NCI-H187 (cell line): Measurements from ENCODE around the gene CNIH1.
A peak's percentile ranks its signal among the peaks of the same experiment; 100 is the strongest.

Experiments used
- DNase-seq, 2 experiments: peaks; one replicate each; lab custom pipeline; 2025; lab: John Stamatoyannopoulos, UW

Gene CNIH1

DNA sequence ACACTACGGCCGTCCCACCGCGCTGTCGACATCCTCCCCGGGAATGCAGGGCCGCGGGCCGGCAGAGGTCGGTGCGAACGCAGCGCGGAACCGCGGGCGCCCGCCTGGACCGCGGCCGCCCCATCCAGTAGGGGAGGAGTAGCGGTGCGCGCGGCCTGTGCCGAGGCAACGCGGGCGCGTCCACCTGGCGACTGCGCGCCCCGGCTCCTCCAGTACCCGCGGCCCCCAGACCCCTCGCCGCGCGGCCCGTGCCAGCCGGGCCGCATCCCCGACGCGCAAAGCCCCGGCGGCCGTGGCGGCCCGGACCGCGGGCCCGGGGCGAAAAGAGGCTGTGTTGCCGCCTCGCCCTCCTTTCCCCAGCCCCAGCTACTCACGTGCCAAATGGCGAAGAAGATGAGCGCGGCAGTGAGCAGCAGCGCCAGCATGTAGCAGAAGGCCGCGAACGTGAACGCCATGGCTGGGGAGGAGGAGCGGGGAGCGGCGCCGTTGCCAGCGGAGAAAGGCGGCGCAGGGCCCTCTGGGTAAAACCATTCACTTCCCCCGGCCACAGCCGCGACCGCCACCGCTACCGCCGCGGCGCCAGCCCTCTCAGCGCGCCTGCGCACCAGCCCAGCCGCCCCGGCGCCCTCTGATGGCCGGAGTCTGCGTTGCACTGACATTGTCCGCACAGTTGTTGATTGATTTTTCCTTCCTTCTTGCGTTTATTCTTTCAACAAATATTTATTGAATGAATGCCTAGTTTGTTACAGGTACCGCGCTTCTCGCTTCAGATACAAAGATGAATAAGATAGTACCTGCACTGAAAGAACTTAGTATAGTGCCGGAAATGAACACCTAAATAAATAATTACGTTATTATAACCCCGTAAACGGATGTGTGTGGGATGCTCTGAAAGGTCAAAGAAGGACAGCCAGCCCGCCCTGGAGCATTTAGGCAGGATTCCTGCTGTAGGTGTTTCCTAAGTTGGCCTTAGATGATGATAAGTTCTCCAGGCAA lies at the start of gene CNIH1:
CNIH1 (minus strand) TSS at position 502 of the 996 bp plus-strand sequence; CDS start at position 455, 47 bp downstream.
- DNase-seq, result peak; percentile 90 to 94

GRCh38 chr14:54490445-54491175 lies 49.4 kb upstream of the CNIH1 start:
- no peak for DNase-seq

GRCh38 chr14:54489731-54490444 lies 48.7 kb upstream of the CNIH1 start:
- DNase-seq, result no peak

DNA sequence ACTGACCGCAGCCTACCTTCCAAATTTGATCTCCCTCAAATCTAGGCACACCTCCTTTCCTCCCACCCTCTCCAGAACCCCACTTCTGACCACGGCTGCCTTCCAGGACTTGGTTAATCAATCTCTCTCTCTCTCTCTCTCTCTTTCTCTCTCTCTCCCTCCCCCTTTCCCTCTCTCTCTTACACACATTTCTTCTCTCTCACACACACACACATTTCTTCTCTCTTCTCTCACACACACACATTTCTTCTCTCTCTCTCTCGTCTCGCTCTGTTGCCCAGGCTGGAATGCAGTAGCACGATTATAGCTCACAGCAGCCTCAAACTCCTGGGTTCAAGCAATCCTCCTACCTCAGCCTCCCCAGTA lies 48.1 kb upstream of the CNIH1 start:
- no peak for DNase-seq

GRCh38 chr14:54488646-54489317 lies 47.6 kb upstream of the CNIH1 start, which contains the start of gene GMFB:
Gene GMFB, minus strand, starts transcription at chr14:54488980. Its CDS starts 53 bp downstream, at chr14:54488927.
- peak; percentile 66 to 81 for DNase-seq

GRCh38 chr14:54488318-54488645 lies 47.1 kb upstream of the CNIH1 start:
- DNase-seq, result no peak

DNA sequence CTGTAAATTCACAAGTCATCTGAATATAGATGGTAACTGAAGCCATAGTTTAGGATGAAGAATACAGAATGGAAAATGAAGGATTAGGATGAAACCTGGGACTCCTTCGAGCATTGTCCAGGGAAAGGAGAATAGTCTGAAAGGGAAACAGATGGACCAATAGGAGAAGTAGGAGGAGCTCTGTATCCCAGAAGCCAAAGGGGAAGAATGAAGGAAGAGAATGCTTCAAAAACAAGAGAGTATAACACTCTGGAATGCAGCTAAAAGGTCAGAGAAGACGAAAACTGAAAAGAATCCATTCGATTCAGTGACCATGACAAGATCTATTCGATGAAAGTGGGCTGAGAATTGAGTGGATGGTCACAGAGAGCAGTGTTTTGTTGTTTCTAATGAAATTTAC lies 46.6 kb upstream of the CNIH1 start:
- DNase-seq, result no peak

DNA sequence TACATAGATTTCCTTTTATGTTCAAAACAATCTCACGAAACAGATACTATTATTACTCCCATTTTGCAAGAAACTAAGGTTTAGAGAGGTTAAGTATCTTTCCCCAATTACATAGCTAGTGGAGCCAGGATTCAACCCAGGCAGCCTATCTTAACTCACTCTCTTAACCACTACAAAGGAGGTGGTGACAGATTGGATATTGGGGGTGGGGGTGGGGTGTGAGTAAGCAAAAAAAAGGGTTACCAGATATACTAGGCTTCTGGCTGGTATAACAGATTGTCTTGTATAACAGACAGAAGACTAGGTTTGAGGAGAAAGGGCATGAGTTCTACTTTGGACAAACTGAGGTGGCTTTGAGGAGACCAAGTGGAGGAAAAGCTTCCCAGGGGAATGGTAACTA lies 45.5 kb upstream of the CNIH1 start:
- DNase-seq, result no peak

DNA sequence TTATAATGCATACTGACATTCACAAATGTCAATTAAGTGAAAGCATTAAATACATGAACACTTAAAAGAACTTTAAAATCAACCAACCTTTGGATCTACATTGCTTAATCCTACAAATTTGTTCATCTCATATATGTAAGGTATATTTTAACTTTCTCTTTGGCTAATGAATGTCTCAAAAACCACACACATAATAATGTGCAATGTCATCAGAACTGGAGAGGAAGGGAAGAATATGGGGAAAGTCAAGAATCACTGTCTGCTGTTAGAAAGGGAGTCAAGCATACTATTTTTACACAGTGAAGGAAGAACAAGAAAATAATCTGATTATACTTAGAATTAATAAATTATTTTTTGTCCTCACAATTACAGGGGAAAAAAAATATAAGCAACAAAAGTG lies 42.7 kb upstream of the CNIH1 start:
- DNase-seq, result no peak

DNA sequence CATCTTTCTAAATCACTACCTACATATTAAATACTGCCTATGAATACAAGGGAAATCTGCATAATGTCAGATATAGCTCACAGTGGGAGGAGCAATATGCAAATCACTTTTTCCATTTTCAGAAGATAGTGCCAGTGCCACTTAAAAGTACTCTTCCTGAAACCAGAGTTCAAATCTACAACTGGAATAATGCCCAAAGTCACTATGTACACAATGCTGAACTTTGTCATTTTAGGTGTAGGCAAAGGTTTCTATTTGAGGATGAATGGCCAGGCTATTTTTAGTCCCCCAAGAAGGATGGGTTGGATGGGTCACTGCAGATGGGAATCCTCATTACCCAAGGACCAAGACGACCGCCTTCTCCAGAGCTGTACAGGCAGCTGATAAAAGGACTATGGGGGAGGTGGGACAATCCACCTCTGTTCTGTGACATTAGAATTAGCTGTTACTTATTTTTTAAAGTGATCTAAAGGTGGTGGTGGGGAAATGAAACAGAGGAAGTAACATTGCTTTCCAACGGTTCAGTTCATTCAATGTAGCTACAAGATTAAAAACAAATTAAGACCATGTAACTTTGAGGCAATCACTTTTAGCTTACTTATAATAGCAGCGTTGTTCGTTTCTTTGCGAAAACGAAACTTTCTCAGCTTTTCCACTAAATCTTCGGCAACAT lies 42.0 kb upstream of the CNIH1 start:
- no peak for DNase-seq

- DNase-seq, result no peak
Measured at GRCh38 chr14:54481695-54482094, 40.5 kb upstream of the CNIH1 start.

- DNase-seq, result no peak
Measured at GRCh38 chr14:54480830-54481562, 39.8 kb upstream of the CNIH1 start.

DNA sequence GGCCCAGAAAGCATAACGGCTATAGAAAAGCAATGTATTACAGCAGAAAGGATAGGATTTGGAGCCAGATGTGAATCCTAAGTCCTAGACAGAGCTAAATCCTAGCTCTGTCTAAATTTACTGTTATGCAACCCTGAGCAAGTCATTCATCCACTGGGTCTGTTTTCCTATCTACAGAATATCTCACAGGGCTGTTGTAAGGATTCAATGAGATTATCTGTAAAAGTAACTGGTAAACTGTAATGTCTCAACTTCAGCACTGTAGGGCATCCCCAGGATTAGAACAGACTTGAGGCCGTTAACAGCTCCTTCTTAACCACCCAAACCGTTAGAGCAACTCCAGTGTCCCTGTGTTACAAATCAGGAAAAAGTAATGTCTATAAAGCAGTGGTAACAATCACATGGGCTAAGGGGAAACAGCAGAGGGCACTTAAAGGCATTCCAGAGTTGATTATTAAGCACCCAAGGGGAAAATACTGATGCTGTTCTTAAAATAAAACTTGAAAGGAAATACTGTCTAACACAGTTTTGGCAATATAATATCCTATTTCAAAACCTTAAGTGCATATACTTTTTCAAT lies 37.6 kb upstream of the CNIH1 start:
- no peak for DNase-seq

GRCh38 chr14:54475911-54476310 lies 34.7 kb upstream of the CNIH1 start:
- DNase-seq, result no peak

GRCh38 chr14:54475187-54475899 lies 34.2 kb upstream of the CNIH1 start:
- DNase-seq, result no peak

GRCh38 chr14:54474232-54474793 lies 33.1 kb upstream of the CNIH1 start:
- DNase-seq, result no peak

- DNase-seq, result no peak
Measured at GRCh38 chr14:54472315-54472714, 31.1 kb upstream of the CNIH1 start.

GRCh38 chr14:54471641-54472040 lies 30.5 kb upstream of the CNIH1 start:
- no peak for DNase-seq

- DNase-seq, result no peak
Measured at GRCh38 chr14:54470701-54471100, 29.5 kb upstream of the CNIH1 start.
